Bronchial epithelial cell (primary cell): ENCODE measurements around the gene SLC4A4. TPM values are rescaled to one million over a fixed set of nuclear protein-coding genes. Genes with fewer than 3 reads are reported as not detected.

Experiments used
- DNase-seq: peaks from one replicate; pipeline ENCODE4 v3.0.0-alpha.2; 2010; ENCODE audit warnings: low read depth
- FAIRE-seq: peaks from 2 replicates; lab custom pipeline; 2011; peaks lifted over from hg19 to GRCh38; lab: Jason Lieb, UNC
- H3K27me3 ChIP-seq: 2 replicates; pipeline ENCODE4 v1.5.1; 2011; ENCODE audit warnings: low read length; ENCODE audit not compliant: control insufficient read depth, insufficient read depth
- H3K36me3 ChIP-seq: 2 replicates; pipeline ENCODE4 v1.5.1; 2011; ENCODE audit warnings: low read length; ENCODE audit not compliant: control insufficient read depth, insufficient read depth
- H3K4me3 ChIP-seq: 2 replicates; pipeline ENCODE4 v1.5.1; 2011; ENCODE audit warnings: mild to moderate bottlenecking, low read depth, low read length, control low read depth
- CTCF ChIP-seq: IDR thresholded peaks from 2 replicates; pipeline ENCODE4 v1.5.1; 2011; ENCODE audit warnings: mild to moderate bottlenecking, moderate library complexity, low read length, control low read depth, inconsistent platforms; ENCODE audit not compliant: insufficient read depth, severe bottlenecking
- total RNA-seq: library from RNA; depleted of rRNA; stranded (reverse); fragments of >200 nt; gene quantifications from 2 replicates; pipeline ENCODE4 v1.2.1, GENCODE V29; 2014

Gene SLC4A4
- total RNA-seq, 1 donor from 2014 or later, result 0.26 TPM

DNA sequence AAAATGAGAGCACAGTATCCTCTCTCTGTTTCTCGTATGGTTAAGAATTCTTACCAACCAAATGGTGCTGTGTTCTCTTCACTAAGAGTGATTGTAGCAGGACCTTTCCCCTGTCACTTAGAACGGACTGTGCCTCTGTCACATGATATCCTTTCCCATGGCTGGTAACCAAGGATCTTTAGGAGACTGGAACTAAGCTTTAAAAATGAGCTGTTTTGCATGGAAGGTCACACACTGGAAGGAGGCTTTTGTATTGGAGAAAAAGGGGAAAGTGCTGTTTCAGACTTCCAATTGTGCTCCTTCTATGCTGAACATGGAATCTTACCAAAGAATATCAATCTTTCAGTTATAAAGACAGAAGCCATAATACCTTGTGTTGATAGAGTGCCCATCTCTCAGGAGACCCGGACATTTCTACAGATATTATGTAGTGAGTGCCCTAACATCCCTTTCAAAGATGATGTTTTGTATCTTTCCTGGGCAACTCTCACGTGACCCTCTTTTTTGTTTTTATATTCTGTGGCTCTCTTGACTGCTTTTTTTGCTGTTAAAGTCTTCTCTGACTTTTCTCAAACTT lies 148.6 kb downstream of the SLC4A4 start:
- TF ChIP-seq CTCF, result no peak
- no peaks in the 10 kb centered on the region for H3K36me3 ChIP-seq
- no peaks in the 10 kb centered on the region for H3K27me3 ChIP-seq
- no peak for FAIRE-seq
- DNase-seq, result no peak
- H3K4me3 ChIP-seq, result no peak overlapping the region

- DNase-seq, result no peak
- no peaks in the 10 kb centered on the region for H3K36me3 ChIP-seq
- FAIRE-seq, result no peak
- peak; percentile 2 for TF ChIP-seq CTCF
- no peaks in the 10 kb centered on the region for H3K27me3 ChIP-seq
- no peak overlapping the region for H3K4me3 ChIP-seq
These were observed 155.7 kb downstream of the SLC4A4 start for GRCh38 chr4:71494539-71494938.

- no peak for FAIRE-seq
- Histone ChIP-seq H3K27me3 (no peaks in the 10 kb centered on the region), H3K4me3 (no peak overlapping the region), H3K36me3 (no peaks in the 10 kb centered on the region)
- DNase-seq, result no peak
- no peak for TF ChIP-seq CTCF
These were observed 156.6 kb downstream of the SLC4A4 start for GRCh38 chr4:71495454-71495853.

- Histone ChIP-seq H3K27me3 (no peaks in the 10 kb centered on the region), H3K4me3 (no peak overlapping the region), H3K36me3 (no peaks in the 10 kb centered on the region)
- DNase-seq (peak; percentile 4), FAIRE-seq (no peak)
- no peak for TF ChIP-seq CTCF
These were observed 158.3 kb downstream of the SLC4A4 start for GRCh38 chr4:71497078-71497477.

DNA sequence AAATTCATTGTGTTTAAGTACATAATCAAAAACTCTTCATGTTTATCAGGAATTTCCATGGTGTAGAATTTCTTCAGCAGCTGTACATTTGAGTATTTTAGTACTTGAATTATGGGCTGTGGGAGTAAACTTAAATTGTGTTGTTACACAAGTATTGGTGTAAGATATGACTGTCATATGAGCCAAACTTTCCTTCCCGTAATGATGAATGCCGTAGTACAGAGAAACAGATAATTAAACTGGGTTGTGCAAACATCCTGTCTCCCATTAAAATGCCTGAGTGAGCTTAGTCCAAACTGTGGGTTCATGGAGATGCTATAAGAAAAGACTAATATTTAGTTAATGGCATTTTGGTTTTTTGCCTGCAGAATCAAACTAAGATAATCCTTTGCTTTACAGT lies 159.2 kb downstream of the SLC4A4 start:
- H3K36me3 ChIP-seq, result no peaks in the 10 kb centered on the region
- no peak for TF ChIP-seq CTCF
- no peak overlapping the region for H3K4me3 ChIP-seq
- FAIRE-seq, result no peak
- no peaks in the 10 kb centered on the region for H3K27me3 ChIP-seq
- DNase-seq, result peak; percentile 23

GRCh38 chr4:71498625-71499024 lies 159.8 kb downstream of the SLC4A4 start:
- TF ChIP-seq CTCF, result no peak
- FAIRE-seq (no peak), DNase-seq (no peak)
- Histone ChIP-seq H3K4me3 (no peak overlapping the region), H3K27me3 (no peaks in the 10 kb centered on the region), H3K36me3 (no peaks in the 10 kb centered on the region)
